Stimulated activated CD4-positive, alpha-beta T cell treated with anti-CD3 and anti-CD28 coated beads, Interleukin-1b, Interleukin-23, amount 100 ng/mL, for 24 hours (primary cell): ENCODE measurements around the gene TSPAN8.
"Not testable (repeated sequence)": the region's sequence is repeated elsewhere in the genome, so short reads cannot be mapped to it uniquely, and the experiment has no call there.

Experiments used
- DNase-seq, 4 experiments: peaks; one replicate each; pipeline ENCODE4 v3.0.0-alpha.2; 2020; ENCODE audit warnings: low read depth in 4 of 4, low spot score in 1 of 4

TSPAN8 gene

DNA sequence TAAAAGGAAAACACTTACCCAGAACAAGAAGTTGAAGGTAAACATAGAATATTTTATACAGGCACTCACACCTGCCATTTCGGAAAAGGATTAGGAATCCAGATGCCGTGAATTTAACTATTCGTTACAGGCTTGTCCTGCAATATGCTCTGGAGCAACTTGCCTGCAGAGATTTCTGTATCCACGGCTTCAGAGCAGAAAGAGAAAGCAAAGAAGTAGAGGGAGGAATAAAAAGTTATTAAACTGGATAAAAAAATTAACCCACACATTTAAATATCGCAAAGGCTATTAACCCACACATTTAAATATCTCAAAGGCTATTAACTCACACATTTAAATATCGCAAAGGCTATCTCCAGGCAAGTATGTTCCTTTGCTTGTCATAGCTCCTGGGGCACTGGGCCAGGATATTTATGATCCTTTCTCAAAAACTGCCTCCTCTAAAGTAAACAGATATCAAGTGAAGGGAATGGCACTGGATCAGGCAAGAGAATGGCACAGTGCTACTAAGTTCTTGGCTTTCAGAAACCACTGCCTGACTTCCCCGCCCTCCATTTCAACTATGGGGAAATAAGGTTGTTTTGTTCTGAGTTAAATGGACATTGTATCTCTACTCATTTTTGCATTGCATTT lies at the start of gene TSPAN8:
Gene TSPAN8 (minus strand): TSS at position 399 of the 633 bp plus-strand sequence. CDS start 321 bp downstream, at position 78.
- no peak for DNase-seq

DNA sequence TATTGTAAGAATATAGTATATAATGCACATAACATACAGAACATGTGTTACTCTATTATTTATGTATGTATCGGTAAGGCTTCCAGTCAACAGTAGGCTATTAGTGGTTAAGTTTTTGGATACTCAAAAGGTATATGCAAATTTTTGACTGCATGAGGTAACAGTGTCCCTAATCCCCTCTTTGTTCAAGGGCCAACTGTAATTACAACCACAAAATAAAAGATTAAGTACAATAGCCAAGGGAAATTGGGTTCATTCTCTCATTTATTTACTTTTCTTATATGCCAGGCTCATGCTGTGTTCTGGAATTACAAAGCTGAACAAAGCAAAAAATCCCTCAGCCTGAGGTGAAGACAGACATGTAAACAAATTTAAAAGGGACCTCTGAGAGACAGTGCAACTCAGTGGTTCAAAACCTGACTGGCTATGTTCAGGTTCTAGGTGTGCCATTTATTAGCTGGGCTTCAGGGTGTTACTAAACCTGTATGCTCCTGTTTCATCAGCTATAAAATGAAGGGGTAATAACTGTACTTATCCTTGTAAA lies 43.4 kb upstream of the TSPAN8 start:
- DNase-seq: no peak

DNA sequence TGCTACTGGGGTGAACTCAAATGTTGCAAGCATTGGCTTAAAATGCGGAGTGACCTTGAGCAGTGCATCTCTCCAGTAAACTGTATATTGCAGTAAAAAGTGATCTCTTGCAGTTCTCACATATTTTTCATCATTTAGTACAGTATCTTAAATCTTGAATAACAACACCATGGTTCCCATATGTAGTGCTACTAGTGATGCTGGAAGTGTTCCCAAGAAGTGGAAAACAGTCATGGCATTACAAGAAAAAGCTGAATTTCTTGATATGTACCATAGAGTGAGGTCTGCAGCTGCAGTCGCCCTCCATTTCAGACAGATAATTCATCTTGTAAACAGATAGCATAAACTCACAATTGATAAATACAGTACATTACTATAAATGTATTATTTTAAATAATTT lies 42.9 kb upstream of the TSPAN8 start:
- DNase-seq: no peak

DNA sequence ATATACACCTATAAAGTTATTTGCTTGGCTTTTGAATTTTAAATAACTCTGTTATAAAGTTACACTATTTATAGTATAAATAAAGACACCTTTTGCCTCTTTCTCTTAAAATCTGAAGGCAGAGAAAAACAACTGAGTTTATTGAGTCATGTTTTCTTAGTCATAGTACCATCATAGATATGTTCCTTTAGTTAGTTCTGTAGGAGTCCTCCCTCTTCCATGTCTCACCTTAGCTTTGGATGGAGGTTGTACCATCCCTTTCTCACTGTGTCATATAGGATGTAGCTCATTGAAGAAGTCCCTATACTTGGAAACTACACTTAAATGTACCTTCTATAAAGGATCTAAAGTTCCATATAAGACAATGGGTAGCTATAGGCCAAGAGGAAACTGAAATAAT lies 39.7 kb upstream of the TSPAN8 start:
- no peak for DNase-seq

DNA sequence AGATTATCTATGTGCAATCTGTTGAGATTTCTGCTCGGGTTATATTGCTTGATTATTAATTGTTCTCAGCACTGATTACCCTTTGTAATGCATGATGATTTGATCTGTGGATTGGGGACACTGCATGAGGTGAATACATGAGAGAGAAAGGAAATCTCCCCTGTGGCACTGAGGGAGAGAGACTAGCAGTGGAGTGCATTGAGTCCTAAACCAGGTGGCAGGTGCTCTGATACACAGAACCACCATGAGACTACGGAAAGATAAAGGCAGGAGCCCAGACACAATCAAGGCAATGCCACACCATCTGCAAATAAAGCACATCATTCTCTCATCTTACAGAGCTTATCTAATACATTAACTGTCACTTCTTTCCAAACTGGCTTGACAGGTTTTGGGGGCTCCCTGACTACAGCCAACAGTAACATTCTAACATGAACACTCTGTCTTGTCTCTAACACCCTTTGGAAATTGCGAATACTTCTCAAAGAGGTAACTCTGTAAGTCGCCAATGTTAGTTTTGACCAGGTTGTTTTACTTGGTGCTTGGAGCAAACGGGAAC lies 37.6 kb upstream of the TSPAN8 start:
- no peak for DNase-seq

DNA sequence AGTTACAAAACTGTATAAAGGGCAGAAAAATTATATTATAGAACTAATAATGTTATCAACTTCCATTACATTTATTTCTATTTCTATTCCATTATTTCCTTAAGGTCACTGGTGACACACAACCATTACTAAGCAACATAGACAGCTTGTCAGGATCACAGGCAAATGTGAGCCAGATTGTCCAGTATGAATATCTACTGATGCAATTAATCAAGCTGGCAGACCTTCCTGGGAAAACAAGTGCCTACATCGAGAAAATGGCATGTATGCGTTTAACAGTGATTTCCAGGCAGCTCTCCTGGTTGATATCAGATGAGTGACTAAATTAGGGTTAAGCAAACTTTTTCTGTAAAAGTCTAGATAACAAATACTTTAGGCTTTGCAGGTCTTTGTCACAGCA lies 36.9 kb upstream of the TSPAN8 start:
- no peak for DNase-seq

DNA sequence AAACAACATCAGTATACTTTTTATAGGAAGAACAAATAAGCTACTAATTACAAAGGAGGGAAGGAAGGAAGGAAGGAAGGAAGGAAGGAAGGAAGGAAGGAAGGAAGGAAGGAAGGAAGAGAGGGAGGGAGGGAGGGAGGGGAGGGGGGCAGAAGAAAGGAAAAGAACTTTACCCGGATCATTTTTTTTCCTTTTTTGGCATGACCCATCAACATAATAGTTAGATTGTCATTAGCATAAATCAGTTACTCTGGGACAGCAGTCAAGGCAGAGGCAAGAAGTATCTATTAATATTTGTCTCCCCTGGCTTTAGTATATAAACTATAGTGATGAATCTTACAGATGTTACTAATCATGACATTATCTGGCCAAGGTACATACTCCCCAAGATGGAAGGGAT lies 35.2 kb upstream of the TSPAN8 start:
- no peak for DNase-seq

DNA sequence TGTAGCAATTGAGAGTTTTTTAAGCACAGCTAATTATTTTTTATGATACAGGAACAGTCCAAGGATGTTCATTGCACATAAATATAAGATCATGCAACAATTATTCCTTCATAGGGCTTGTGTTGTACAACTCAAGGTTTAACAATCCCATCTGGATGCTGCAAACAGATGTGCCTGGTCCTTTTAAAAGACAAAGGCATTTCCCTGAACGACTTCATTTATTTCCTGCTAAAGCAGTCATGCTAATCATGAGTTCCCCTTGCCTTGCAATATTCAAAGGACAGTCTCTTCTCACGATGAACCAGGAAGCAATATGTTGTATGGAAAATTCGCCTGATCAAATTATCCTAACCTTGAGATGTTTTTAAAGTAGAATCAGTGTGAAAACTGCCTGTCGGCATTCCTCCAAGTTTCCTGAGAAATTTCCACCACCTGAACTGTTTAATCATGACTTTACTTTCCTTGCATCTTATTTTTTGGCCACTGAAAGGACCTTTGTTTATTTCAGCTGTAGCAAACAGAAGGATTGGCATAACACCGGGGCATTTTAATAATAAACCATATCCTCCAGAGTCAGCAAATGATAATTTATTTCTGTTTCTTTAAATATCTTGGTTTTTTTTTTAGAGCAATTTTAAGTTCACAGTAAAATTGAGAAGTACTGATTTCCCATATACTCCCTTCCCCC lies 33.9 kb upstream of the TSPAN8 start:
- DNase-seq: no peak

DNA sequence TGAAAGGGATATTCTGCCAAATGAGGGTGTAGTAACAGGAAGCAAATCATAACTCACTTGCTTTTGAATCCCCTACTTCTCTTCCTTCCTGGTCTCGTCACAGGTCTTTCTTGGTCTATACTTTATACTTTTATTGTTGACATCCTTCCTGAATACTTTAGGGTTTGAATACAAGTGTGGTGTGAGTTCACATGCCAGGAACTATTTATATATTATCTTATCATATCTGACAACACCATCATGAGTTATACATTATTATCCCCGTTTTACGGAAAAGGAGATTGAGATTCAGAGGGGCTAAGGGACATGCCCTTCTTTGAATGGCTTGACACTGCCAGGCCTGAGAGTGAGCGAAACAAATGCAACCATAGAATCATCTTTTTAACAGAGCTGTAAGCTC lies 33.0 kb upstream of the TSPAN8 start:
- no peak for DNase-seq

DNA sequence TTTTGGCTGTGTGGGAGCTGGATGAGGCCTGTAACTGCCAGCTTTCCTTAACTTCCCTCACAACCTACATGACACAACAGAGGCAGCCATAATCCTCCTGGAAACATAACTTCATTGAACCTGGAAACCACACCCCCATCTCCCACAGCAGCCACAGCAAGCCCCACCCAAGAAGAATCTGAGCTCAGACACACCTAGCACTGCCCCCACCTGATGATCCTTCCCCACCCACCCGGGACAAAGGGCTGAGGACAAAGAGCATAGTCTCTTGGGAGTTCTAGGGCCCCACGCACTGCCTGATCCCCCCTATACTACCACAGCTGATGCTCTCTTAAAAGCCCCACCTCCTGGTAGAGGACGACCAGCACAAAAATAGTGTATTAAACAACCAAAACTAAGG lies 29.6 kb upstream of the TSPAN8 start:
- no peak for DNase-seq

DNA sequence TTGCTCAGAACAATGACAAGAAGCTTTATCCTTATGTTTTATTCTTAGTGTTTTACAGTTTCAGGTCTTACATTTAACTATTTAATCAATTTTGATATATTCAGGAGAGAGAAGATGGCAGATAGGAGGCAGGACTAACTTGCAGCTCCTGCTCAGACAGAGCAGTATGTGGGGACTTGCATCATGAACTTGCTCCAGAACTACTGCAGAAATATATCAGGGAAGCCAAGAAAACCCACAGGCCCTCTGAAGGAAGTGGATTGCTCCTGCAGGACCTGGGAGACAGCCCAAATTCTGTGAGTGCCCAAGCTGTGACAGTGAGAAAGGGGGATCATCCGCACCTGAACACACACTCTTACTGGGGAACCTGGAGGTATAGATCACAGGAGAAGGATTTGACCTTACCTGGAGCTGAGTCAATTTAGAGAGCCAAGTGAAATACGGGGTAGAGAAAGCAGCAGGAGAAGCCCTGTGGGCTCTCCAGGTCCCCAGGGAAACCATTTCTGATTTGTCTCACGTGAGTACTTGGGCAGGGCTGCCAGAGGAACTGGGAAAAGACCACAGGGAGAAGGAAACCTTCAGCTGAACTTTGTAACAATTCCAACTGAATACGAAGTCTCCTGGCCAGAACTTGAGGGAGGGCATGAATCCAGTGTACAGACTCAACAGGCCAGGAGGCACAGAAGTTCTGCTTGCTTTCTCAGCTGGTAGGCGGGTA lies 28.9 kb upstream of the TSPAN8 start:
- DNase-seq: no peak

DNA sequence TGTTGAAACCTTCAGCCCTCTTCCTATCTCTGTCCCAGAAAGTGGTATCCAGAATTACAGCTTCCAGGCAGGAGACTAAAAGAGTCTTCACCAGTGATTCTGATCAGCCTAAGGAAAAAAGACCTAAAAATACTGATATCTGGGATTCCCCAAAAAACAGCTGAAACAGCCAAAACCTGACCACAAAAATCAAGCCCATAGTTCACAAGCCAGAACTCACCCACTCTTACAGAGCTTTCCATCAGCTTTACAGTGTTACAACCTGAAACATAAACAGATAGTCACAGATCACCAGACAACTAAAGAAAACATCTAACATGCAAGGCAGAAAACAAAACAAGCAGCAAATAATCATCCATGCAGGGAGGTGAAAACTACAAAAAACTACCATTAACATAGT lies 26.0 kb upstream of the TSPAN8 start:
- DNase-seq: no peak

DNA sequence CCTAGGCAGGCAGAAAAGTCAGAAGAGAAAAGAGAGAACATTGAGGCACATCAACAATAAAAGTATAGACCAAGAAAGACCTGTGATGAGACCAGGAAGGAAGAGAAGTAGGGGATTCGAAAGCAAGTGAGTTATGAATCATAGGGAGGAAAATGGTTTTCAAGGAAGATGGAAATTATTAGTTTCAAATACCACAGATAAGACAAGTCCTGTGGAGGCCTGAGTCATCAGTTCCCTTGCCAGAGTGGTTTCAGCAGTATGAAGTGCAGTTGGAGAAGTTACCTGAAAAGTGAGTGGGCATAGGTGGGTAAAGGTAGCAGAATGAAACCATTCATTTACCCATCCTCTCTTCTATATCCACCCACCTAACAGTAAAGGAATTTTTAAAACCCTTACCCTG lies 25.2 kb upstream of the TSPAN8 start:
- no peak for DNase-seq

DNA sequence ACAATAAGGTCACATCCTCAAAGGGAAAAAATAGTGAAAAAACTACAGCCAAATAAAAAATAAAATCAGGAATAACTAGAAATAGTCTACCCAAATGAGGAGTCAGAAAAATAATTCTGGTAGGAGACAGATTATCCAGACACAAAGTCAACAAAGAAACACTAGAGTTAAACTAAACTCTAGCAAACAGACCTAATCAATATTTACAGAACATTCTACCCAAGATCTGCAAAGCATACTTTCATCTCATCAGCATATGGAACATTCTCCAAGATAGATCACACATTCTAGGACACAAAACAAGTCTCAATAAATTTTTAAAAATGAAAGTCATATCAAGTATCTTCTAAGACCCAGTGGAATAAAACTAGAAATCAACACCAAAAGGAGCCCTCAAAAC lies 20.4 kb upstream of the TSPAN8 start:
- DNase-seq: no peak

DNA sequence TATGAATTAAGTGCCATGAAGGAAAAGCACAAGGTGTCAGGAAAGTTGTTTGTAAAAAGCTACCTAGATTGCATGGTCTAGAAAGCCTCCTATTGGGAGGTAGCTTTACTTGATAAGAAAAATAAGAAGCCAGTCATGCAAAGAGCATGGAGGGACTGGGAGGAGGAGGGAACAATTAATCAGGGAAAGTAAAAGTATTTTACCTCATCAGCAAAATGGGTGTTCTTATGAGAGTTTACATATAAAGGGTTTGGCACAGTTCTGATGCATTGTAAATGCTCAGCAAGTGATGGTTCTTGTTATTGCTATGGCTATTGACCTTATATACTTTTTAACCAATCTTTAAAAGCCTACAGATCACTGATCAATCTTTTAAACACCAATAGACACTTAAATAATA lies 17.0 kb upstream of the TSPAN8 start:
- no peak for DNase-seq

DNA sequence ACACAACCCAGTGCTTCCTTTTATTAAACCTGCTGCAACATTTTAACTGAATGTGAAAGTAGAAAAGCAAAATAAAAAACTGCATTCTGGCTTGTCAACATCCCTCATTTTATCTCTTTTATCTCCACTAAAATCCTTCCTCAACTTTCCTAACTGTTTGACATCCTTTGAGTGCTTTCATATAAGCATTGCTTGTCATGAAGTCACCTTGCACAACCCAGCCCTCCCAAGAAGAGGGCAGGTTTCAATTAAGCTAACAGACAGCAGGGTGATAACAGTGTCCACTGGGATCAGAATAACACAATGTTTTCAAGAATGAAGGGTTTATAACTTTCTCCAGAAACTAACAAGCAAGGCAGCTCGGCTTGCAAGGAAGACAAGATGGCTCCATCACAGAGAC lies 16.3 kb upstream of the TSPAN8 start:
- DNase-seq: no peak

DNA sequence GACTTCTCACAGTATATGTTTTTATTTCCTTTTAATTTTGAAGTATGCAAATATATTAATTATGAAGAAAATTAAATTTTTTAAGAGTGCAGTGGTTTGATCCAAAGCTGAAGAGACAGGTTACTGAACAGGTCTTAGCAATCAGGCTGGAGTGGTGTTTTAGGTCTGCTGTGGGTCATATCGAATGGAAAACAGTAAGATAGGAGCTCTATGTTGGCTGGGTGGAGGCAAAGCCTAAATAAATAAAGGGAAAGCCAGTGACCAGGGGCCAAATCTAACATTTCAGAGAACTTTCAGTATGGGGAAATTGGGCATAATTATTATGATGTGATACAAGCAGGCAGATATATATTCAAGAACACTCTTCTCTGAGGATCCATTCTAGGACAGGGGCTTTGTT lies 12.7 kb upstream of the TSPAN8 start:
- no peak for DNase-seq

DNA sequence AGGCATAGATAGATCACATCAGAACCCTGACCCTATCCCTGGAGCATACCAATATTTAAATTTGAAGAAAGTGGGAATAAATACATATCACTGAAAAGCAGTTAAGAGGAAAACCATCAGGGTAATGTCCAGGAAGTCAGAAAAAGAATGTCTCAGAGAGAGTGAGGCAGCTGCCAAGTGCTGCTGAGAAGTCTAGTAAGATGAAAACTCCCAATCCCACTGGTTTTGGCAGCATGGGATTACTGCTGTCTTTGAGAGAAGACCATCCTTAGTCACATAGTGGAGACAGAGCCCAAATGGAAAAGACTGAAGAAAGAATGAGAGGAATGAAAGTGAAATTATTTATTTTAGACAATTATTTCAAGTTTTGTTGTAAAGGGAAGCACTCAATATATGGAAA lies 11.5 kb upstream of the TSPAN8 start:
- DNase-seq: no peak

DNA sequence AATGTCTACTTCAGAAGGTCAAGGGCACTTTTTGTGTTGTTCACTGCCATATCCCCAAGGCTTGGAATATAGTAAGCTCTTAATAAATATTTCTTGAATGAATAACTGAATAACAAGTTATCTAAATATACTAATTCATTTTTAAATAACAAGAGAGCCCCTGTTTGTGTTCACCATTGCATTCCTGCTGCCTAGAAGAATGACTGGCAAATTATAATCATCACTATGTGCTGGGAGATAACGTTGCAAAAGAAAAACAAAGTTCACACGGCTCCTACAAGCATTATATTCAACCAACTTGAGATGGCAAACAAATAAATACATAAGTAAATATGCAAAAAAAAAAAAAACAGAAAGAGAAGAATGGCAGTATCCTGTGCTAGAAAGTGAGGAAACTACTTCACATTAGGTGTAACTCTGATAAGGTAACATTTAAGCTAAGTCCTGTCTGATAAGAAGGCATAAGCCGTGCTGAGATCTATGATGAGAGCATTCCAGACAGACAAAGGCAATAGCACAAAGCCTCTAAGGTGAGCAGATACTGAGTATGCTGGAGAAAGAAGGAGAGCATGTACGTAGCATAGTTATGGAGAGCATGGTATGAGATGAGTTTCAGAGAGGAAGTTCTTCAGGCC lies 9.2 kb upstream of the TSPAN8 start:
- DNase-seq: no peak

DNA sequence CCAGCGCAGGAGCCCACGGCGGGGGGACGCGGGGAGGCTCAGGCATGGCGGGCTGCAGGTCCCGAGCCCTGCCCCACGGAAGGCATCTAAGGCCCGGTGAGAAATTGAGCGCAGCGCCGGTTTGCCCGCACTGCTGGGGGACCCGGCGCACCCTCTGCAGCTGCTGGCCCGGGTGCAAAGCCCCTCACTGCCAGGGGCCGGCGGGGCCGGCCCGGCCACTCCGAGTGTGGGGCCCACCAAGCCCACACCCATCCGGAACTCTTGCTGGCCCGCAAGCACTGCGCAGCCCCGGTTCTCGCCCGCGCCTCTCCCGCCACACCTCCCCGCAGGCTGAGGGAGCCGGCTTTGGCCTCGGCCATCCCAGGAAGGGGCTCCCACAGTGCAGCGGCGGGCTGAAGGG lies 8.5 kb upstream of the TSPAN8 start:
- DNase-seq: no peak

DNA sequence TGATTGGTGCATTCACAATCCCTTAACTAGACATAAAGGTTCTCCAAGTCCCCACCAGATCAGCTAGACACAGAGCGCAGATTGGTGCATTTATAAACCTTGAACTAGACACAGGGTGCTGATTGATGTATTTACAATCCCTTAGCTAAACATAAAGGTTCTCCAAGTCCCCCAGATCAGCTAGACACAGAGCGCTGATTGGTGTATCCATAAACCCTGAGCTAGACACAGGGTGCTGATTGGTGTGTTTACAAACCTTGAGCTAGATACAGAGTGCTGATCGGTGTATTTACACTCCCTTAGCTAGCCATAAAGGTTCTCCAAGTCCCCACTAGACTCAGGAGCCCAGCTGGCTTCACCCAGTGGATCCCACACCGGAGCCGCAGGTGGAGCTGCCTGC lies 8.0 kb upstream of the TSPAN8 start:
- DNase-seq: not testable (repeated sequence)
